ENCODE results near the gene PDXDC1. TPM values are rescaled to one million over a fixed set of nuclear protein-coding genes. Genes with fewer than 3 reads are reported as not detected.
"Not testable (repeated sequence)": the region's sequence is repeated elsewhere in the genome, so short reads cannot be mapped to it uniquely, and the experiment has no call there.

The PDXDC1 gene, protein sequence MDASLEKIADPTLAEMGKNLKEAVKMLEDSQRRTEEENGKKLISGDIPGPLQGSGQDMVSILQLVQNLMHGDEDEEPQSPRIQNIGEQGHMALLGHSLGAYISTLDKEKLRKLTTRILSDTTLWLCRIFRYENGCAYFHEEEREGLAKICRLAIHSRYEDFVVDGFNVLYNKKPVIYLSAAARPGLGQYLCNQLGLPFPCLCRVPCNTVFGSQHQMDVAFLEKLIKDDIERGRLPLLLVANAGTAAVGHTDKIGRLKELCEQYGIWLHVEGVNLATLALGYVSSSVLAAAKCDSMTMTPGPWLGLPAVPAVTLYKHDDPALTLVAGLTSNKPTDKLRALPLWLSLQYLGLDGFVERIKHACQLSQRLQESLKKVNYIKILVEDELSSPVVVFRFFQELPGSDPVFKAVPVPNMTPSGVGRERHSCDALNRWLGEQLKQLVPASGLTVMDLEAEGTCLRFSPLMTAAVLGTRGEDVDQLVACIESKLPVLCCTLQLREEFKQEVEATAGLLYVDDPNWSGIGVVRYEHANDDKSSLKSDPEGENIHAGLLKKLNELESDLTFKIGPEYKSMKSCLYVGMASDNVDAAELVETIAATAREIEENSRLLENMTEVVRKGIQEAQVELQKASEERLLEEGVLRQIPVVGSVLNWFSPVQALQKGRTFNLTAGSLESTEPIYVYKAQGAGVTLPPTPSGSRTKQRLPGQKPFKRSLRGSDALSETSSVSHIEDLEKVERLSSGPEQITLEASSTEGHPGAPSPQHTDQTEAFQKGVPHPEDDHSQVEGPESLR
- 100 to 1,000 TPM in 2 of 4 donors, 10 to 100 TPM in 2; 52.8 to 122 (median 97.4) TPM for polyA plus RNA-seq (ENCODE audit: insufficient read length in 4 of 4)

DNA sequence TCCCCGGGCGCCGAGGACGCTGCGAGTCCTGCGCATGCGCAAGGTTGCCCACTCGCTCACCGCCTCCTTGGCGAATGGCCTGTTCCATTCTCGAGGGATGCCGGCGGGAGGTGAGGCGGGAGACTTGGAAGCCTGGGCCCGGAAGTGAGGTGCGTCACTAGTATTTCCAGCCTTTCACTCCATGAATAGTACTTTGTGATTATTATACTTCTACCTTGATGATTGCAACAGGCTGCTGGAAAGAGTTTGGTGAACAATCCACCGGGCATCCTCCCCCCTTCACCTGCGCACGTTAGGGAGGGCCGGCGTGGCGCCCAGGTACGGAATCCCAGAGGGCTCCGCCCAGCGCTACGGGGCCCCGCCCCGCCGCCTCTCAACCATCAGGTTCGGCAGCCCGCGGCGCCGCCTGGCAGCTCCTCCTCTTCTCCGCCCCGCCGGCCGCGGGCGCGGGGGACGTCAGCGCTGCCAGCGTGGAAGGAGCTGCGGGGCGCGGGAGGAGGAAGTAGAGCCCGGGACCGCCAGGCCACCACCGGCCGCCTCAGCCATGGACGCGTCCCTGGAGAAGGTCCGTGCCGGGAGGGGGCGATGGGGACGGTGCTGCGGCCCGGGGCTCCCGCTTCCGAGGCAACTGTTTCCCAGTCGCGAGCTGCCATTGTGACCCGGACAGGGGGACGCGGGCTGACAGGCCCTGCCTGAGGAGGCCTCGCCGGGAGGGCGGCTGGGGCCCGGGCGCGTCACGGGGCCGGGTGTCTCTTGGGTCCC is at the start of gene PDXDC1:
TSS of gene PDXDC1 (plus strand) at position 371 of the 762 bp plus-strand sequence. CDS start at position 545, 174 bp downstream.
- DNase-seq (ENCODE audit: low read depth in 4 of 4, low spot score in 3 of 4), result peak; percentile 72 to 92 (median 86)

- DNase-seq (ENCODE audit: low read depth in 4 of 4, low spot score in 3 of 4), result not testable (repeated sequence)
Measured at GRCh38 chr16:14928064-14928714, 46.6 kb upstream of the PDXDC1 start.

DNA sequence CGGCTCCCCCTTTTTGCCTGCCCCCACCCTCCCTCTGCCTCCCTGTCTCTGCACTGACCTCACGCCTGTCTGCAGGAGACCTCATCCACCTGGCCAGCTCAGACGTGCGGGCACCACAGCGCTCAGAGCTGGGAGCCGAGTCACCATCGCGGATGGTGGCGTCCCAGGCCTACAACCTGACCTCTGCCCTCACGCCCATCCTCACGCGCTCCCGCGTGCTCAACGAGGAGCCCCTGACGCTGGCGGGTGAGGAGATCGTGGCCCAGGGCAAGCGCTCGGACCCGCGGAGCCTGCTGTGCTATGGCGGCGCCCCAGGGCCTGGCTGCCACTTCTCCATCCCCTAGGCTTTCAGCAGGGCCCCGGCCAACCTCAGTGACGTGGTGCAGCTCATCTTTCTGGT is 45.6 kb upstream of the PDXDC1 start:
- DNase-seq (ENCODE audit: low read depth in 4 of 4, low spot score in 3 of 4), result not testable (repeated sequence)

DNA sequence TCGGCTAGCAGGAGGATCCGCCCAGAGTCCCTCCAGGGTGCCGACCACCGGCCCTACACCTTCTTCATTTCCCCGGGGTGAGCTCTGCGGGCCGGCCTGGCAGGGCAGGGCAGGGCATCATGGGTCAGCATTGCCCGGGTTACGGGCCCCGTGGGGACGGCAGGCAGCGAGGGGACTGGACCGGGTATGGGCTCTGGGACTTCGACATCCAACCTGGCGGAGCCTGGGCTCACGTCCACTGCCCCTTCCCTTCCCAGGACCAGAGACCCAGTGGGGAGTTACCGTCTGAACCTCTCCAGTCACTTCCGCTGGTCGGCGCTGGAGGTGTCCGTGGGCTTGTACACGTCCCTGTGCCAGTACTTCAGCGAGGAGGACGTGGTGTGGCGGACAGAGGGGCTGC is 44.6 kb upstream of the PDXDC1 start:
- not testable (repeated sequence) for DNase-seq (ENCODE audit: low read depth in 4 of 4, low spot score in 3 of 4)

GRCh38 chr16:14930971-14931370 is 43.9 kb upstream of the PDXDC1 start:
- not testable (repeated sequence) for DNase-seq (ENCODE audit: low read depth in 4 of 4, low spot score in 3 of 4)

DNA sequence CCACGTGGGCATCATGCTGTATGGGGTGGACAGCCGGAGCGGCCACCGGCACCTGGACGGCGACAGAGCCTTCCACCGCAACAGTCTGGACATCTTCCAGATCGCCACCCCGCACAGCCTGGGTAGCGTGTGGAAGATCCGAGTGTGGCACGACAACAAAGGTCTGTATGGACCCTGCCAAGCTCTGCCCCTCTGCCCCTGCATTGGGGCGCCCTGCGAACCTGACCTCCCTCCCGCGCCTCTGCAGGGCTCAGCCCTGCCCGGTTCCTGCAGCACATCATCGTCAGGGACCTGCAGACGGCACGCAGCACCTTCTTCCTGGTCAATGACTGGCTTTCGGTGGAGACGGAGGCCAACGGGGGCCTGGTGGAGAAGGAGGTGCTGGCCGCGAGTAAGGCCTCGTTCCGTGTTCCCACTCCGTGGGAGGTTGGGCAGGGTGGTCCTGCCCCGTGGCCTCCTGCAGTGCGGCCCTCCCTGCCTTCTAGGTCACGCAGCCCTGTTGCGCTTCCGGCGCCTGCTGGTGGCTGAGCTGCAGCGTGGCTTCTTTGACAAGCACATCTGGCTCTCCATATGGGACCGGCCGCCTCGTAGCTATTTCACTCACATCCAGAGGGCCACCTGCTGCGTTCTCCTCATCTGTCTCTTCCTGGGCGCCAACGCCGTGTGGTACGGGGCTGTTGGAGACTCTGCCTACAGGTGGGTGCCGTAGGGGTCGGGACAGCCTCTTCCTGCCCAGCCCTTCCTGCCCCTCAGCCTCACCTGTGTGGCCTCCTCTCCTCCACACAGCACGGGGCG is 42.0 kb upstream of the PDXDC1 start:
- DNase-seq (ENCODE audit: low read depth in 4 of 4, low spot score in 3 of 4), result not testable (repeated sequence)

- DNase-seq (ENCODE audit: low read depth in 4 of 4, low spot score in 3 of 4), result not testable (repeated sequence)
Measured at GRCh38 chr16:14937143-14937542, 37.7 kb upstream of the PDXDC1 start, which contains the start of gene NPIPA1. Gene NPIPA1, plus strand, starts transcription at chr16:14937443. Its CDS starts 0 bp downstream, at chr16:14937443.

- not testable (repeated sequence) for DNase-seq (ENCODE audit: low read depth in 4 of 4, low spot score in 3 of 4)
Measured at GRCh38 chr16:14937994-14938393, 36.8 kb upstream of the PDXDC1 start.

DNA sequence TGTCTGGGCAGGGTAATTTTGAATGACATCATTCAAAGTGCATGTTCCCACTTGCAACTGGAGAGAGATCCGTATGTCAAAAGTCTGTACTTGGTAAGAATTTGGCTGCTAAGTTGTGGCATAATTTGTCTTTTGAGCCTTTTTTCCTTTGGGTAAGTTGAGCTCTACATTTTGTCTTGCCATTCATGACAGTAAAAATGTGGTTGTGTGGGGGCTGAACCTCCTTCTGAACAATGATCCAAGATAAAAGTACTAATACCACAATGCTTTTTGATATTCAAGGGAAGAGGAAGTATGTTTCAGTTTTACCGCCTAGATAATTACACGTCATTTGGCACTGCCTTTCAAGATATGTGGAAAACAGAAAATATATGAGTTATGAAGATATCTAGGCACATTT is 32.1 kb upstream of the PDXDC1 start:
- not testable (repeated sequence) for DNase-seq (ENCODE audit: low read depth in 4 of 4, low spot score in 3 of 4)

- no peak for DNase-seq (ENCODE audit: low read depth in 4 of 4, low spot score in 3 of 4)
Measured at GRCh38 chr16:14955546-14956231, 19.1 kb upstream of the PDXDC1 start.

- no peak for DNase-seq (ENCODE audit: low read depth in 4 of 4, low spot score in 3 of 4)
Measured at GRCh38 chr16:14957576-14958322, 17.1 kb upstream of the PDXDC1 start.

DNA sequence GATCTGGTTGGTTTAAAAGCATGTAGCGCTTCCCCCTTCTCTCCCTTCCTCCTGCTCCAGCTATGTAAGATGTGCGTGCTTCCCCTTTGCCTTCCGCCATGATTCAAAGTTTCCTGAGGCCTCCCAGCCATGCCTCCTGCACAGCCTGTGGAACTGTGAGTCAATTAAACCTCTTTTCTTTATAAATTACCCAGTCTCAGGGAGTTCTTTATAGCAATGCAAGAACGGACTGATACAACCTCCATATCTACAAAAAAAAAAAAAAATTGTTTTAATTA is 16.6 kb upstream of the PDXDC1 start:
- DNase-seq (ENCODE audit: low read depth in 4 of 4, low spot score in 3 of 4), result no peak

- no peak for DNase-seq (ENCODE audit: low read depth in 4 of 4, low spot score in 3 of 4)
Measured at GRCh38 chr16:14958970-14959369, 15.9 kb upstream of the PDXDC1 start.

GRCh38 chr16:14961405-14962186 is 13.2 kb upstream of the PDXDC1 start:
- DNase-seq (ENCODE audit: low read depth in 4 of 4, low spot score in 3 of 4), result no peak

- no peak for DNase-seq (ENCODE audit: low read depth in 4 of 4, low spot score in 3 of 4)
Measured at GRCh38 chr16:14963281-14964173, 11.3 kb upstream of the PDXDC1 start.

DNA sequence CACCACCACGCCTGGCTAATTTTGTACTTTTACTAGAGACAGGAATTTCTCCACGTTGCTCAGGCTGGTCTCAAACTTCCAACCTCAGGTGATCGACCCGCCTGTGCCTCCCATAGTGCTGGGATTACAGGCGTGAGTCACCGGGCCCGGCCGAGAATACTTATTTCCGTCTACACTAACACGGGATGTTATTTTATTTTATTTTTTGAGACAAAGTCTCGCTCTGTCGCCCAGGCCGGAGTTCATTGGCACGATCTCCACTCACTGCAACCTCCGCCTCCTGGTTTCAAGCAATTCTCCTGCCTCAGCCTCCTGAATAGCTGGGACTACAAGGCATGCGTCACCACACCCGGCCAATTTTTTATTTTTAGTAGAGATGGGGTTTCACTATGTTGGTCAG is 9.5 kb upstream of the PDXDC1 start:
- DNase-seq (ENCODE audit: low read depth in 4 of 4, low spot score in 3 of 4), result no peak

All from left renal pelvis (tissue), 4 donors.